ENCODE measurements around the gene EN1. TPM values are rescaled to one million over a fixed set of nuclear protein-coding genes. Genes with fewer than 3 reads are reported as not detected.

The EN1 gene
- total RNA-seq, 1 donor from 2014 or later: 17.9 TPM

- no peak overlapping the region for H3K27ac Mint-ChIP-seq
- H3K36me3 Mint-ChIP-seq: no peaks in the 10 kb centered on the region
- H3K4me1 Mint-ChIP-seq: peaks cover 27% of the 10 kb centered on the region
- DNase-seq (ENCODE audit: low spot score in 2 of 2, unreplicated experiment in 2 of 2): no peak
- no peak for TF ChIP-seq CTCF (IDR thresholded peaks at IDR 0.05; ENCODE audit: unreplicated experiment)
- no peak overlapping the region for H3K4me3 Mint-ChIP-seq
- peaks cover 45% of the 10 kb centered on the region for H3K27me3 Mint-ChIP-seq (ENCODE audit: low read depth)
- no peaks in the 10 kb centered on the region for H3K9me3 Mint-ChIP-seq
Measured at GRCh38 chr2:118813111-118813510, 34.3 kb downstream of the EN1 start.

- H3K36me3 Mint-ChIP-seq: no peaks in the 10 kb centered on the region
- DNase-seq (ENCODE audit: low spot score in 2 of 2, unreplicated experiment in 2 of 2): no peak
- no peak overlapping the region for H3K4me3 Mint-ChIP-seq
- H3K4me1 Mint-ChIP-seq: peaks cover 27% of the 10 kb centered on the region
- no peak overlapping the region for H3K27ac Mint-ChIP-seq
- no peak for TF ChIP-seq CTCF (IDR thresholded peaks at IDR 0.05; ENCODE audit: unreplicated experiment)
- no peaks in the 10 kb centered on the region for H3K9me3 Mint-ChIP-seq
- peaks cover 44% of the 10 kb centered on the region for H3K27me3 Mint-ChIP-seq (ENCODE audit: low read depth)
Measured at GRCh38 chr2:118812552-118812951, 34.9 kb downstream of the EN1 start.

- H3K4me3 Mint-ChIP-seq: no peak overlapping the region
- peaks cover 35% of the 10 kb centered on the region for H3K4me1 Mint-ChIP-seq
- H3K27ac Mint-ChIP-seq: no peak overlapping the region
- H3K27me3 Mint-ChIP-seq (ENCODE audit: low read depth): peaks cover 38% of the 10 kb centered on the region
- no peak for TF ChIP-seq CTCF (IDR thresholded peaks at IDR 0.05; ENCODE audit: unreplicated experiment)
- no peak for DNase-seq (ENCODE audit: low spot score in 2 of 2, unreplicated experiment in 2 of 2)
- no peaks in the 10 kb centered on the region for H3K9me3 Mint-ChIP-seq
- no peaks in the 10 kb centered on the region for H3K36me3 Mint-ChIP-seq
Measured at GRCh38 chr2:118811514-118812115, 35.8 kb downstream of the EN1 start.

GRCh38 chr2:118810766-118811165 is 36.7 kb downstream of the EN1 start:
- Mint-ChIP-seq H3K36me3 (no peaks in the 10 kb centered on the region), H3K27me3 (ENCODE audit: low read depth) (peaks cover 35% of the 10 kb centered on the region), H3K4me1 (peaks cover 38% of the 10 kb centered on the region), H3K27ac (no peak overlapping the region), H3K4me3 (no peak overlapping the region), H3K9me3 (no peaks in the 10 kb centered on the region)
- TF ChIP-seq CTCF (IDR thresholded peaks at IDR 0.05; ENCODE audit: unreplicated experiment): no peak
- DNase-seq (ENCODE audit: low spot score in 2 of 2, unreplicated experiment in 2 of 2): no peak

GRCh38 chr2:118808429-118808809 is 39.0 kb downstream of the EN1 start:
- Mint-ChIP-seq H3K27ac (no peak overlapping the region), H3K36me3 (no peaks in the 10 kb centered on the region), H3K27me3 (ENCODE audit: low read depth) (peaks cover 25% of the 10 kb centered on the region), H3K4me3 (no peak overlapping the region), H3K9me3 (no peaks in the 10 kb centered on the region), H3K4me1 (peaks cover 30% of the 10 kb centered on the region)
- DNase-seq (ENCODE audit: low spot score in 2 of 2, unreplicated experiment in 2 of 2): no peak
- no peak for TF ChIP-seq CTCF (IDR thresholded peaks at IDR 0.05; ENCODE audit: unreplicated experiment)

All from mesothelial cell of epicardium (in vitro differentiated cells).